ENCODE measurements around the gene ASCL4. TPM values are rescaled to one million over a fixed set of nuclear protein-coding genes. Genes with fewer than 3 reads are reported as not detected.

Gene ASCL4
- not detected in 2 replicates for total RNA-seq

DNA sequence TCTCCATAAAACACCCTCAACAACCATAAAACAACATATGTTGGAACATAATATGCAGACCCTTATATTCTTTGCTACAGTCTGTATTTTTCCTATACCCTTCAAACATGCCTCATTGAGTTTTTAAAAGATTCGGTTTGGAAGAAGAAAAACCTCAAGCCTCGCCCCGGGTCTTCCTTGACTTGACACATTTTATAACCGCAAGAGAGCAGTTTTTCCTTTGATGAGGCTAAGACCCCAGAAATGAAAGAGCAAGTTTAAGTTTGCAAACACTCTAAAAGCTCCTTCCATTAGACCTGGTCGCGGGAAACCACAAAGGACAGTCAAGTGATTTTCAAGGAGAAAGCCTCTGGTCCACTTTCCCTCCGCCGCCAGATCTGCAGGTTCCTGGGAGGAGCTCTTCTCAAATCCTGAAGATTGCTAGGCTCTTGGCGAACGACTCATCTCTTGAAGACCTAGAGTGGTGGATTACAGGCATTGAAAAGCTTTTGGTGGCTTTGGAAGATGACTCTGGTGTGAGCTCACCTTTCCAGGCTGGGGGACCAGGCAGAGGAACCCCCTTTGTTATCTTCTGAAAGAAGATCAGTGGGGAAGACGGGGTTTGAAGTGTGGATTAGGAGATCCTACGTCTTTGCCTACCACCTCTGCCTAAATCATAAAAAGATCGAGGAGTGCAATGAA lies at the start of gene ASCL4:
TSS of gene ASCL4 (plus strand) at position 356 of the 681 bp plus-strand sequence. CDS start 515 bp downstream, outside the sequence.

GRCh38 chr12:107760809-107761501 lies 13.5 kb upstream of the ASCL4 start, which contains the start of gene PRDM4:
TSS of gene PRDM4 (minus strand) at chr12:107761137. CDS start at chr12:107760515, 622 bp downstream.

Other genes starting within 250 kb of the ASCL4 start
- 46.9 and 47.0 TPM in 2 replicates for gene PWP1, start 88.9 kb upstream of the ASCL4 start, total RNA-seq
- 15.3 and 18.6 TPM in 2 replicates for gene PRDM4, start 13.6 kb upstream of the ASCL4 start, total RNA-seq

Measured in pericardium fibroblast (primary cell).